Liver (tissue), 9 donors: ENCODE measurements around the gene TP53I3. TPM values are rescaled to one million over a fixed set of nuclear protein-coding genes. Genes with fewer than 3 reads are reported as not detected.
"Not testable (repeated sequence)": the region's sequence is repeated elsewhere in the genome, so short reads cannot be mapped to it uniquely, and the experiment has no call there.

ENCODE experiments used
- DNase-seq: peaks from one replicate; pipeline ENCODE4 v3.0.0-alpha.2; 2017; ENCODE audit warnings: low spot score
- H3K27ac ChIP-seq, 2 donors: one replicate each; pipeline ENCODE4 v1.7.0; 2013; ENCODE audit warnings: inconsistent platforms in 2 of 2, low read length in 2 of 2, control low read depth in 1 of 2, low read depth in 1 of 2, mild to moderate bottlenecking in 1 of 2
- H3K27me3 ChIP-seq, 4 donors: one replicate each; pipeline versions ENCODE4 v1.6.1 to v1.7.0; 2013; ENCODE audit warnings: low read length in 3 of 4, inconsistent platforms in 1 of 4, mild to moderate bottlenecking in 1 of 4, moderate library complexity in 1 of 4; ENCODE audit not compliant: control insufficient read depth in 4 of 4, insufficient read depth in 4 of 4
- H3K36me3 ChIP-seq, 4 donors: one replicate each; pipeline versions ENCODE4 v1.6.1 to v1.7.0; 2013; ENCODE audit warnings: low read length in 3 of 4, mild to moderate bottlenecking in 3 of 4, low read depth in 1 of 4, moderate library complexity in 1 of 4; ENCODE audit not compliant: control insufficient read depth in 4 of 4, insufficient read depth in 3 of 4
- H3K4me1 ChIP-seq, 4 donors: one replicate each; pipeline versions ENCODE4 v1.6.1 to v1.7.0; 2013; ENCODE audit warnings: low read length in 3 of 4, mild to moderate bottlenecking in 3 of 4, moderate library complexity in 1 of 4; ENCODE audit not compliant: control insufficient read depth in 4 of 4, insufficient read depth in 4 of 4
- H3K4me3 ChIP-seq, 3 donors: one replicate each; pipeline versions ENCODE4 v1.6.1 to v1.7.0; 2013; ENCODE audit warnings: low read length in 3 of 3, control low read depth in 1 of 3, low read depth in 1 of 3, mild to moderate bottlenecking in 1 of 3
- H3K9ac ChIP-seq, 2 donors: one replicate each; pipeline ENCODE4 v1.7.0; 2013; ENCODE audit warnings: low read length in 2 of 2, mild to moderate bottlenecking in 2 of 2, moderate library complexity in 2 of 2, control low read depth in 1 of 2, low read depth in 1 of 2
- H3K9me3 ChIP-seq, 4 donors: one replicate each; pipeline versions ENCODE4 v1.6.1 to v1.7.0; 2013; ENCODE audit warnings: low read length in 3 of 4; ENCODE audit not compliant: control insufficient read depth in 4 of 4
- ATF3 ChIP-seq: IDR thresholded peaks from 2 replicates; pipeline ENCODE4 v1.6.1; 2016; ENCODE audit warnings: antibody characterized with exemption
- CTCF ChIP-seq: fragments of 150-350 bp; IDR thresholded peaks from 2 replicates; pipeline ENCODE4 v1.5.1; 2017; ENCODE audit warnings: improper control_type of control experiment, low read depth, low read length; ENCODE audit not compliant: missing input control
- EGR1 ChIP-seq, 2 donors: IDR thresholded peaks; 2 replicates each; pipeline ENCODE4 v1.6.1; 2016 to 2018; ENCODE audit warnings: antibody characterized with exemption in 2 of 2, low read depth in 2 of 2
- FOXA1 ChIP-seq: IDR thresholded peaks from 2 replicates; pipeline ENCODE4 v1.6.1; 2016; ENCODE audit warnings: antibody characterized with exemption
- GABPA ChIP-seq, 2 donors: IDR thresholded peaks in 1 of 2; conservative IDR thresholded peaks in 1 of 2; 2 replicates each; pipeline ENCODE4 v1.6.1; 2016; ENCODE audit warnings: antibody characterized with exemption in 2 of 2, mild to moderate bottlenecking in 1 of 2, moderate library complexity in 1 of 2
- HNF4A ChIP-seq, 2 donors: conservative IDR thresholded peaks; 2 replicates each; pipeline ENCODE4 v1.6.1; 2016; ENCODE audit warnings: antibody characterized with exemption in 2 of 2, mild to moderate bottlenecking in 2 of 2
- NR2F2 ChIP-seq: IDR thresholded peaks from 2 replicates; pipeline ENCODE4 v1.6.1; 2016; ENCODE audit warnings: antibody characterized with exemption
- REST ChIP-seq: IDR thresholded peaks from 2 replicates; pipeline ENCODE4 v1.6.1; 2016; ENCODE audit warnings: antibody characterized with exemption, mild to moderate bottlenecking
- RXRA ChIP-seq, 2 donors: IDR thresholded peaks; 2 replicates each; pipeline ENCODE4 v1.6.1; 2017 to 2018; ENCODE audit warnings: antibody characterized with exemption in 2 of 2, mild to moderate bottlenecking in 1 of 2
- SP1 ChIP-seq: IDR thresholded peaks from 2 replicates; pipeline ENCODE4 v1.6.1; 2018; ENCODE audit warnings: antibody characterized with exemption, mild to moderate bottlenecking
- TAF1 ChIP-seq: conservative IDR thresholded peaks from 2 replicates; pipeline ENCODE4 v1.6.1; 2016; ENCODE audit warnings: antibody characterized with exemption, mild to moderate bottlenecking
- YY1 ChIP-seq: IDR thresholded peaks from 2 replicates; pipeline ENCODE4 v1.6.1; 2016; ENCODE audit warnings: antibody characterized with exemption, mild to moderate bottlenecking
- WGBS: extraction: QIAGEN DNeasy Blood & Tissue Kit; methylation state at CpG from one replicate; pipeline ENCODE4 v1.1.7; 2013; 5-methylcytosine and 5-hydroxymethylcytosine counted together
- polyA plus RNA-seq, 2 donors: library from polyadenylated mRNA; stranded (reverse) in 1 of 2; unstranded in 1 of 2; fragments of 200-250 nt in 1 of 2; fragments of >200 nt in 1 of 2; fragmentation: Nextera tagmentation in 1 of 2; extraction: Ambion mirVana in 1 of 2; gene quantifications; one replicate each; pipeline versions ENCODE4 v1.2.1 to v1.2.3, GENCODE V29; 2013 to 2015
- total RNA-seq, 2 donors: library from RNA; depleted of rRNA; stranded (reverse); fragments of >200 nt; gene quantifications; one replicate each; pipeline ENCODE4 v1.2.3, GENCODE V29; 2014
- donor health status: healthy.
- donor health status: healthy.
- donor health status: healthy.
- donor health status: healthy.
- donor health status: healthy.

Gene TP53I3
- total and polyA plus RNA-seq, 4 donors, result 6.6 to 19.5 (median 10.7) TPM

- 73% methylated on average over 11 of the region's 11 CpGs for WGBS
- Histone ChIP-seq H3K4me3 (peak overlapping the region in 1 of 3 donors; percentile 80), H3K27me3 (no peaks in the 10 kb centered on the region), H3K9ac (peak overlapping the region in 1 of 2 donors; percentile 30), H3K4me1 (peaks cover 3 to 28% (median 16%) of the 10 kb centered on the region in 4 donors), H3K27ac (no peak overlapping the region), H3K36me3 (no peaks in the 10 kb centered on the region), H3K9me3 (no peaks in the 10 kb centered on the region)
- no peak for DNase-seq
- TF ChIP-seq YY1, result no peak
- peak; percentile 25 to 28 for TF ChIP-seq HNF4A (conservative IDR thresholded peaks at IDR 0.05)
- no peak for TF ChIP-seq NR2F2
- no peak for TF ChIP-seq REST
- no peak for TF ChIP-seq CTCF
- TF ChIP-seq GABPA (IDR thresholded peaks at IDR 0.05 in 1 of 2, conservative IDR thresholded peaks at IDR 0.05 in 1 of 2), result no peak
- no peak for TF ChIP-seq ATF3
- no peak for TF ChIP-seq RXRA (IDR thresholded peaks at IDR 0.05)
- peak; percentile 10 for TF ChIP-seq SP1
- no peak for TF ChIP-seq FOXA1
- TF ChIP-seq TAF1, result no peak
- TF ChIP-seq EGR1 (IDR thresholded peaks at IDR 0.05; ENCODE audit: low read depth in 2 of 2), result no peak
These were observed 38.8 kb downstream of the TP53I3 start for GRCh38 chr2:24045511-24046508.

- not testable (repeated sequence) for H3K27me3 ChIP-seq, H3K27ac ChIP-seq, H3K9ac ChIP-seq, H3K9me3 ChIP-seq, DNase-seq, H3K4me3 ChIP-seq
- Histone ChIP-seq H3K4me1 (peaks cover 3 to 11% (median 7%) of the 10 kb centered on the region in 4 donors), H3K36me3 (peaks cover 2 to 12% (median 8%) of the 10 kb centered on the region in 4 donors)
- 96% methylated on average over 6 of the region's 6 CpGs for WGBS
These were observed 41.5 kb downstream of the TP53I3 start for GRCh38 chr2:24043133-24043532.
